Stimulated activated CD4-positive, alpha-beta T cell treated with anti-CD3 and anti-CD28 coated beads, Interleukin-1b, Interleukin-23, amount 100 ng/mL, for 24 hours (primary cell): ENCODE measurements around the gene SF3B4.
"Not testable (repeated sequence)": the region's sequence is repeated elsewhere in the genome, so short reads cannot be mapped to it uniquely, and the experiment has no call there.

Source experiments
- DNase-seq, 4 experiments: peaks; one replicate each; pipeline ENCODE4 v3.0.0-alpha.2; 2020; ENCODE audit warnings: low read depth in 4 of 4, low spot score in 1 of 4

SF3B4 gene

GRCh38 chr1:149927563-149928400 lies at the start of gene SF3B4:
Gene SF3B4 (minus strand): TSS chr1:149927803. CDS start chr1:149927759, 44 bp downstream.
- DNase-seq: peak; percentile 87 to 92 (median 91)

GRCh38 chr1:149977345-149977744 lies 49.7 kb upstream of the SF3B4 start:
- no peak for DNase-seq

GRCh38 chr1:149972547-149972946 lies 44.9 kb upstream of the SF3B4 start:
- no peak for DNase-seq

GRCh38 chr1:149967646-149968045 lies 40.0 kb upstream of the SF3B4 start:
- DNase-seq: no peak

- DNase-seq: no peak
These were observed 39.4 kb upstream of the SF3B4 start for GRCh38 chr1:149967041-149967440.

- no peak for DNase-seq
These were observed 38.8 kb upstream of the SF3B4 start for GRCh38 chr1:149966405-149966804.

- no peak for DNase-seq
These were observed 37.8 kb upstream of the SF3B4 start for GRCh38 chr1:149965440-149965839.

- DNase-seq: no peak
These were observed 35.8 kb upstream of the SF3B4 start for GRCh38 chr1:149963358-149963757.

GRCh38 chr1:149962736-149963135 lies 35.1 kb upstream of the SF3B4 start:
- no peak for DNase-seq

GRCh38 chr1:149962039-149962647 lies 34.5 kb upstream of the SF3B4 start:
- peak in 1 of 4 experiments; percentile 18 for DNase-seq

GRCh38 chr1:149957548-149957947 lies 29.9 kb upstream of the SF3B4 start:
- not testable (repeated sequence) for DNase-seq

GRCh38 chr1:149949911-149950310 lies 22.3 kb upstream of the SF3B4 start:
- DNase-seq: no peak

- no peak for DNase-seq
These were observed 17.6 kb upstream of the SF3B4 start for GRCh38 chr1:149945206-149945605.

- no peak for DNase-seq
These were observed 15.3 kb upstream of the SF3B4 start for GRCh38 chr1:149942885-149943284.

- no peak for DNase-seq
These were observed 14.6 kb upstream of the SF3B4 start for GRCh38 chr1:149942207-149942606.

- DNase-seq: no peak
These were observed 12.8 kb upstream of the SF3B4 start for GRCh38 chr1:149940427-149940826.

- DNase-seq: not testable (repeated sequence)
These were observed 11.0 kb upstream of the SF3B4 start for GRCh38 chr1:149938668-149939003.

- DNase-seq: no peak
These were observed 10.2 kb upstream of the SF3B4 start for GRCh38 chr1:149937759-149938158.

GRCh38 chr1:149936992-149937705 lies 9.5 kb upstream of the SF3B4 start:
- DNase-seq: no peak

- no peak for DNase-seq
These were observed 8.8 kb upstream of the SF3B4 start, which contains the start of gene MTMR11 for GRCh38 chr1:149936170-149936991. Gene MTMR11 (minus strand): TSS chr1:149936879. CDS start chr1:149936647, 232 bp downstream.

GRCh38 chr1:149934356-149934755 lies 6.8 kb upstream of the SF3B4 start:
- DNase-seq: no peak
